ENCODE data around the gene STXBP1.
"Not testable (repeated sequence)": the region's sequence is repeated elsewhere in the genome, so short reads cannot be mapped to it uniquely, and the experiment has no call there.

Gene STXBP1

GRCh38 chr9:127578627-127578951 is 33.5 kb upstream of the STXBP1 start:
- no peak for DNase-seq

DNA sequence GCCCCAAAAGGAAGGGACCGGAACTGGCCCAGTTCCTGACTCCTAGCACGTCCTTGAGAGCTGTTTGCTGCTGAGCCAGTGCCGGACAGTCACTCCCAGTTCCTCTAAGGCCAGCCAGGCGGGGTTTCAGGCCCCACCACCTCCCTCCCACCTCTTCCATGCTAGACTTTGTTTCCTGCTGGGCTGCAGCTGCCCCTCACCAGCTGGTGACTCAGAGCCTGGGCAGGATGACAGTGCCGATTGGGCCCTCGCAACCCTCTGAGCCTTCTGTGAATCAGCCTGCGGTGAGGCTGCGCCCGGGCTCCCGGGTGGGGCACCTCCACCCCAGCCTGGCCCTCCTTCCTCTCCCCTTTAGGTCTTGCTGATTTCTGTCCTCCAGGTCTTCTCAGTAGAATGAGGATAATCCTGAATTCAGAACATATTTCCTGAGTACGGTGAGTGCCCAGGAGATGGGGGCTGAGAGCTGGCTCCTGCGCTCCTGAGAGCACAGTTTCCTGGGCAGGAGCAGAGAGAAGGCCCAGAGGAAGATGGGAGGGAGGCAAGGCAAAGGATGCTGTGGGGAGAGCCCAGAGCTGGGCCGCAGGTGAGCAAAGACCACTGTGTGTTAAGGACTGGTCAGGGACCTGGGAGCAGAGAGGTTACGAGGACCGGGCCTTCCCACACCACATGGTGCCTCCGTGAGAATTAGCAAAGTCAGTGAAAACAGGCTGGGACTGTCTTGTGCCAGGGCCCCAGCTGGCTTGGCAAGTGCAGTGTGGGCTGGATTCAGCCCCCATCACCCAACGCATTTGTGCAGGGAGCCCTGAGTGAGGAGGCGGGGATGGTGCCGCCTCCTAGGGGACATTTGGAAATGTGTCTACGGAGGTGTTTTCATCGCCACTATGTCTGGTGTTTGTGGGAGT is 32.9 kb upstream of the STXBP1 start:
- DNase-seq = peak; percentile 88

DNA sequence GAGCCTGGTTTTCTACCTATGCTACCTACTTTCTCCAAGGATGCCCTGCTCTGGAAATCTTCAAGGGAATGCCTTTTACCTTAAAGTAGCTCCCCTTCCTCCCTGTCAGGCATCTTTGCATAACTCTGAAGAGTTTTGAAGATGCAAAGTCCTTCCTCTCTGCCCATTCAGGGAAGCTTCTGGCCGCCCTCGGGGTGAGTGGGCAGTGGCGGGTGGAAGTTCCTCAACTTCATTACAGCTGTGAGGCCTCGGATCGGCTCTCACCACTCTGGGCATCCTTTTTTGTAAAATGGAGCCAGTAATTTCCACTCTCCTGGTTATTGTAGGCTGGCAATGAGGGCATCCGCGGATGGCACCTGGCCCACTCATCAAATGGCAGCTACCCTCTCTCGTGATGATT is 31.7 kb upstream of the STXBP1 start:
- DNase-seq = no peak

DNA sequence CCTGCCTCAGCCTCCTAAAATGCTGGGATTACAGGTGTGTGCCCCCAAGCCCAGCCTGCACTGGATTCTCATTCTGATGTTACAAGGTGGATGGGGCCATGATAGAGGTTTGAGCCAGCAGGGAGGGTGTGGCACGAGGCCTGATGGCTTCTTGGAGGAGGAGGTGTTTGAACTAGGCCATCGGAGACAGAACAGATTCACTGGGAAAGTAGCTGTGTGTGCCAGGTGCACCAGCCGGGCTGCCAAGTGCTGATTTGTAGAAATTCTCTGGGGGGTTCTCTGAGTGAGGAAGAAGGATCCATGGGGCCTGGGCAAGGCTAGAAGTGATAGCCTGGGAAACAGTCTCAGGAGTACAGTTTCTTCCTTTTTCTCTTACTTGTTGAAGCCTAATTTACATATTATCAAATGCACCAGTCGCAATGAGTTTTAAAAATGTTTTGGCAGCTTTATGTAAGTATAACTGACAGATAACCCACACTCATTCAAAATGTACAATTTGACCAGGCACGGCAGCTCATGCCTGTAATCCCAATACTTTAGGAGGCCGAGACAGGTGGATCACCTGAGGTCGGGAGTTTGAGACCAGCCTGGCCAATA is 31.1 kb upstream of the STXBP1 start:
- DNase-seq = no peak

DNA sequence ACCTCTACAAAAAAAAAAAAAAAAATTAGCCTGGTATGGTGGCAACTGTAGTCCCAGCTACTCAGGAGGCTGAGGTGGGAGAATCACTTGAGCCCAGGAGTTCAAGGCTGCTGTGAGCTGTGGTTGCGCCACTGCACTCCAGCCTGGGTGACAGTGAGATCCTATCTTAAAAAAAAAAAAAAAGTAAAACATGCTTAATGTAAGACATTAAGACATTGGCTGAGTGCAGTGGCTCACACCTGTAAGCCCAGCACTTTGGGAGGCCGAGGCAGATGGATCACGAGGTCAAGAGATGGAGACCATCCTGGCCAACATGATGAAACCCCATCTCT is 27.6 kb upstream of the STXBP1 start:
- not testable (repeated sequence) for DNase-seq

- no peak for DNase-seq
Observed at GRCh38 chr9:127585161-127585819, 26.8 kb upstream of the STXBP1 start.

GRCh38 chr9:127586096-127586495 is 26.0 kb upstream of the STXBP1 start:
- DNase-seq = no peak

DNA sequence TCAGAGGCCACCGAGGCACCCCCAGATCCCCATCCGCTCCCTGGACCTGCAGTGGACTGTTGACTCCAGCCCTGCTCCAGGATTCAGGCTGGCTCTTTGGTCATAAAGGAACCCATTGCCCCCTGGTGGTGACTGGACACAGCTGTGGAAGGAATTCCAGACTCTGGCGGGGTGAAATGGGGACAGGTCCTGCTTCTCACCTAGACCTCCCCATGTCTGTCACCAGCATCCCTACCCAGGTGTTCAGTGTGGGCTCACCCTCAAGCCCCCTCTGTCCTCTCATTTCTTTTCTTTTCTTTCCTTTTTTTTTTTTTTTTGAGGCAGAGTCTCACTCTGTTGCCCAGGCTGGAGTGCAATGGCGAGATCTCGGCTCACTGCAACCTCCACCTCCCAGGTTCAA is 25.5 kb upstream of the STXBP1 start:
- DNase-seq = peak; percentile 70

DNA sequence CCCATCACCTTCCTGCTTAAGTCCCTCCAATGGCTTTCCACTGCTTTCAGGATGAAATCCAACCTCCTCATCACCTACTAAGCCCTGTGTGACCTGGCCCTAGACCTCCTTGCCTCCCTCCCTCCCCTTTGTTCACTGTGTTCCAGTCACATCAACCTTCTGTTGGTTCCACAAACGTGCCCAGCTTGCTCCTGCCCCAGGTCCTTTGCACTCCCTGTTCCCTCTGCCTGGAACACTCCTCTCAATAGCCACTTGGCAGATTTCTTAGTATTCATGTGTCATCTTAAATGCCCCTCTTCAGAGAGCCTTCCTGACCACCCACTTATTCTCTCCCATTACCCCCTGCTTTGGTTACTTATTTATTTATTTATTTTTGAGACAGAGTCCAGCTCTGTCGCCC is 24.1 kb upstream of the STXBP1 start:
- DNase-seq = no peak

GRCh38 chr9:127588740-127589506 is 23.2 kb upstream of the STXBP1 start:
- DNase-seq = no peak

GRCh38 chr9:127589955-127590370 is 22.1 kb upstream of the STXBP1 start:
- no peak for DNase-seq

GRCh38 chr9:127595611-127596010 is 16.5 kb upstream of the STXBP1 start:
- no peak for DNase-seq

- DNase-seq = no peak
Observed at GRCh38 chr9:127598839-127599549, 13.1 kb upstream of the STXBP1 start.

GRCh38 chr9:127599550-127599891 is 12.6 kb upstream of the STXBP1 start:
- DNase-seq = no peak

- DNase-seq = no peak
Observed at GRCh38 chr9:127603226-127603625, 8.9 kb upstream of the STXBP1 start.

GRCh38 chr9:127606043-127606442 is 6.0 kb upstream of the STXBP1 start:
- DNase-seq = no peak

GRCh38 chr9:127608104-127608966 is 3.7 kb upstream of the STXBP1 start:
- peak; percentile 87 for DNase-seq

GRCh38 chr9:127611603-127611898 is 526 bp upstream of the STXBP1 start:
- no peak for DNase-seq

GRCh38 chr9:127612939-127613582 is 984 bp downstream of the STXBP1 start:
- peak; percentile 72 for DNase-seq

GRCh38 chr9:127613583-127613954 is 1.5 kb downstream of the STXBP1 start:
- no peak for DNase-seq

DNA sequence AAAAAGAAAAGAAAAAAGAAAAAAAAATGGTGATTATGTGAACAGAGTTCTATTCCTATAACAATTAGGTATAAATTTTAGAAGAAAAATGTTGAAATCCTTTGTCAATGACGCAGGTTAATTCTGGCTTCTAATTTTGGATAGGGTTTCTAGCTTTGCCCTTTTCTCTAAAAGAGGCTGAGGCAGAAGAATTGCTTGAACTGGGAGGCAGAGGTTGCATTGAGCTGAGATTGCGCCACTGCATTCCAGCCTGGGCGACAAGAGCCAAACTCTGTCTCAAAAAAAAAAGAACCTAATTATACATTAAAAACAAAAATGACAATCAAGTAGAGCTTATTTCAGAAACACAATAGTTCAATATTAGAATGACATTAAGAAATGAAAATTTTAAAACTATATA is 2.9 kb downstream of the STXBP1 start:
- DNase-seq = no peak
